Occipital lobe (tissue), 2 donors: ENCODE measurements around the gene OPN4. TPM values are rescaled to one million over a fixed set of nuclear protein-coding genes. Genes with fewer than 3 reads are reported as not detected.

ENCODE experiments used
- DNase-seq: peaks from one replicate; lab custom pipeline; 2025; lab: John Stamatoyannopoulos, UW
- total RNA-seq: library from RNA; depleted of rRNA; stranded (reverse); fragments of >200 nt; gene quantifications from one replicate; pipeline ENCODE4 v1.2.3, GENCODE V29; 2014

Gene OPN4
- total RNA-seq, 1 donor from 2014 or later: not detected

DNA sequence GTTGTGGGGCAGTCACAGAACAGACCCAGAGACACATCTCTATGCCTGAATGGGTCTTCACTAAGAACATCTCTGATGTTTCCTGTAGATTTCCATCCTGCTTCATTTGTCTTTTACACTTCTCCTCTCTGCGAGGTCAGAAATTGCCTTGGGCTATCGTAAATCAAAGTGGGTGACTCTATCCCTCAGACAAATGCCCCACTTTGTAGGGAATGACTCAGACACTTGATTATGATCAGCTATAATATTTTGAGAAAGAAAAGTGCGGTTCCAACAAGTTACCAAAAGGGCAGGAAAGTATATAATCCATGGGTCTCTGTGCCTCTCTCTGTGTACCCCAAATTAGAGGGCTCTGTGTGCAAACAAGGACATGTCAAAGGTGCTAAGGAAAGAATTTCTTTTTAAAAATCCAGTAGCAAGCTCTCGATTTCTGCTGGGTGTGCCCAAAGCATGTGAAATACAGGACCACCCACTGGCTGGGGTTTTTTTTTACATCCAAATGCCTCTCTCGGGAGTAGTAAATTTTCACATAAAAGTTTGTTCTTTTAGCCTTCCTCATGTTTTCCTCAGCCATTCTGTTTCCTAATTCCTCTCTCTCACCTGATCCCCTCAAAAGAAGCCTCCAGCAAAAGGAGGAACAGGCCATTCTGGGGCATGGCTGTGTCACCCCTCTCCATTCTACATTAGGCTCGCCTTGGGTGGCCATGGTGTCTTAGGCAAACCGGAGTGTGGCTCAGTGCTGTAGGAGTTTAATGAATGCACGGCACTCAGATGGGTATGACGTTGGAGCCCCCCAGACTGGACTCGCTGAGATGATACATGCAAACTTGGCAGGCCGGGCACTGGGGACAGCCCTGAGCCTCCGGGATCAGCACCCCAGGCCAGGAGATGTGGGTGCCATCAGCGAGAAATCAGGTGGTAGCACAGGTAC is 6.3 kb upstream of the OPN4 start:
- no peak for DNase-seq

GRCh38 chr10:86648704-86649427 is 5.5 kb upstream of the OPN4 start:
- DNase-seq: no peak

DNA sequence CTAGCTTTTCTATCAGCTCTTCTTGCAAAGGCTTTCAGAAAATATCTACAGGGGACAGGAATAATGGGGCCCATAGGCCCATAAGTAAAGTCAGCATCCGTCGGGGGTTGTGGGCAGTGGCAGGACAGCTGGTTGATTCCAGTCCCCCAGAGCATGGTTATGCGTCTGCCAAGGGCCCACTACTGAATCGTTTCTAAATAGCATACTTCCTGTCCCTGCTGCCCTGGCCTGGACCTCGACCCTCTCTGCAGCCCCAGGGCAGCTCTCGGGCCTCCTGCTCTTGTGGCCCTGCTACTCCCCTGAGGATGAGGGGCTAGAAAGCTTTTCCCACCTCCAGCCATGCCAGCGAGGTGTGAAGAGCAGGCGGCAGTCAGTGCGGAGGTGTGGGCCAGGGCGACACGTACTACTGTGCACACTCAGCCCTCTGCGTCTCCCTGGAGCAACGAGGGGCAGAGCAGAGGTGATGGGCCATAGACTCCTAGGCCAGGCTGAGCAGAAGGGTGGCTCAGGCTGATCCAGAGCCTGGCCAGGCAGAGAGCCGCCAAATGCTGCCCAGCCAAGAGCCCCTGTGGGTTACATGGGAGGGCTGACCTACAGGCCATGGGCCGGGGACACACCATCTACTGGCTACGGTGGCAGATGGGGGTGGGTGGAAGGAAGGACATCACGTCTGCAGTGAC is 4.7 kb upstream of the OPN4 start:
- no peak for DNase-seq

GRCh38 chr10:86650151-86650550 is 4.2 kb upstream of the OPN4 start:
- no peak for DNase-seq

DNA sequence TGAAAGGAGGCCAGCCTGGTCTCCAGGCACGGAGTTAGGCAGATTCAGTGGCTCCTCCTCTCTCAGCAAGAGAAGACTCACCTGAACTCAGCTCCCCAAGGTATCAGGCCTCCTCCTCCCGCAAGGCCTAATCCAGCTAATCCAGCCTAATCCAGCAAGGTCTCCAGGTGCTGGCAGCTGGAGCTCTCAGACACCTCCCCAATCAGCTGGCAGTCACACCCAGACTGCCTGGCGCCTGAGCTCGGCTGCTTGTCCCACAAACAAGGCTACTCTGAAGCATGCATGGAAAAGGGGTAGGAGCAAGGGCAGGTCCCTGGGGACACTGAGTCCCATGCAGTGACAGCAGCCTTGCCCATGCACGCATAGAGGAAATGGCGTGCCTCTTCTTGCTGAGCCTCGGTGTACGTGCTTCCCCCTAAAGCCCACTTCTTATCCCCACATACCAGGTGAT is 3.3 kb upstream of the OPN4 start:
- DNase-seq: no peak

DNA sequence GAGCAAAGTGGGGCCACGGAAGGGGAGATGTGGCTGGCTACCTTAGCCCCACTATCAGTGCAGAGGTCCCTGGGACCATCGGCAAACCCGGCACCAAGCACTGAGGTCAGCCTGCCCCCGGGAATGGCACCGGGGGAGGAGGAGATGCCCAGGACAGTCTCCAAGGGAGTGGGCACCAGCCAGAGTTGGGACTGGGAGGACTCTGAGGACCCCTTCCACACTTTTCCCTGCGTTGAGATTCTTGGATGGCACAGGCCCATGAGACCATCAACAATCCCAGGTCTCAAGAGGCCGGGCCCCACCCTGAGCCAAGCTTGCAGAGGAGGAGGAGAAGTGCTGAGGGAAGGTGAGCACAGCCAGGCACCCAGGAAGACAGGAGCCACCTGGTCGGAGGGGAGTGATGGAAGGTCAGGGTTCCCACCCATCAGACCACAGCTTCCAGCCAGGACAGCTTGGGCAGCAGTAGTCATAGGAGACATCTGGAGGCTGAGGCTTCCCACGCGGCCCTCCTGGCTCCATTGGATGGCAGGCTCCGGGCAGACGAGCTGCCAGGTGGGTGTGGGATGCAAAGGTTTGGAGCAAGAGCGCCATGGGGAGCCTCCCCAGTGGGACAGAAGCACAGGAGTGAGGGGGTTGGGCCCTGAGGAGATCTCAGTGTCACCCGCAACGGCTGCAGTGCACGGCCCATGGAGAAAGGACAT is 2.6 kb upstream of the OPN4 start:
- DNase-seq: no peak

DNA sequence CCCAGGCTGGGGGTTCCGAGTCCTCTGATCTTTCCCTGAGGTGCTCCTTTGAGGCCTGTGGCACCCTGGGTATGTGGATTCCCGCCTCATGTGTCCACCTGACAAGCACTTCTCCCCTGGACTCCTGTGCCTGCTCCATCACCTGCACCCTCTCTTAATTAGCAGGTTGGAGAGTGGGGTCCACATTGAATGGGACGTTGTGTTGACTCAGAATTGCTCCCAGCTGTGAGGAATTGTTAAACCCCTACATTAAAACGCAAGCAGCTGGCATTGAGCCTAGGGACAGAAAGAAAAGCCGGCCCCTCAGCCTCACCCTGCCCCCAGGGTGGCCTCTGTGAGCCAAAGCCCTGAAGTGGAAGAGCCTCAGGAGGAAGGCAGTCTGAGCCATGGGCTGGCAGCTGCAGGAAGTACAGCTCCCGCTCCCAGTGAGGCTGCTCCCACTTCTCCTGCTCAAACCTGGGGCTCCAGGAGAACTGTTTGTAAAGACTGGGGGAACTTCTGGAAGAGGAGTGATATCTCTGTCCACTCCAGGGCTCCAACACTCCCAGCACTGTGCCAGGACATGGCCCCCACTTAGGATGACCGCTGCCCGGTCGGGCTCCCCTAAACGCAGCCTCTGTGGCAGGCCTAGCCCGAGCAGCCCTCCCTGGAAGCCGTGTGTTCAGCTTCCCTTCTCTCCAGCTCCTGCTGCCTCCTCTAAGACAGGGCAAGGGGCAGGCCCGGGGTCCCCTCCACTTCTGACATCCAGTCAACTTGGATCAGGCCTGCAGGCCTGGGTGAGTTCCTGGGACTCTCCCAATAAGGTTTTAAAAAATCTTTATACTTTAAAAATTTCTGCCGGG is 1.8 kb upstream of the OPN4 start:
- no peak for DNase-seq

DNA sequence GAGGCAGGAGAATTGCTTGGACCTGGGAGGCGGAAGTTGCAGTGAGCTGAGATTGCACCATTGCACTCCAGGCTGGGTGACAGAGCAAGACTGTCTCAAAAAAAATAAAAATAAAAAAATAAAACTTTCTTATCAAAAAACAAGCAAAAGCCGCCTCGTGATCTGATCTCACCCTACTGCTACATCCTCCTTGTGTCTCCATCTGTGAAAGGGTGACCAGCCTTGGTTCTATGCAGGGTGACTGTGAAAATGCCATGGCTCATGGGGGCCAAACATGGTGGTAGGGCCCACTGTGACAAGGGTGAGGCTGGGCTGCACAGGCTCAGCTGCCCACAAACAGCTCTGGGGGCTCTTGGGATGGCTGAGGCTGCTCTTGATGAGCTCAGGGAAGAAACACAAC is 968 bp upstream of the OPN4 start:
- DNase-seq: no peak

DNA sequence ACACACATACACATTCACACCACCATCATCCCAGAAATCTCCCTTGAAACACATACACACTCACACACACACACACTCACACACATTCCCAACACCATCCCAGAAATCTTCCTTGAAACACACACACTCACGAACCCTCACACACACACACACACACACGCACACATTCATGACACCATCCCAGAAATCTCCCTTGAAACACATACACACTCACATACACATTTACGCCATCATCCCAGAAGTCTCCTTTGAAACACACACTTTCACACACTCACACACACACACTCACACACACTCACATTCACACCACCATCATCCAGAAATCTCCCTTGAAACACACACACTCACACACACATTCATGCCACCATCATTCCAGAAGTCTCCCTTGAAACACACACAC is 360 bp upstream of the OPN4 start:
- DNase-seq: no peak

GRCh38 chr10:86655173-86655540 is 810 bp downstream of the OPN4 start:
- DNase-seq: no peak

DNA sequence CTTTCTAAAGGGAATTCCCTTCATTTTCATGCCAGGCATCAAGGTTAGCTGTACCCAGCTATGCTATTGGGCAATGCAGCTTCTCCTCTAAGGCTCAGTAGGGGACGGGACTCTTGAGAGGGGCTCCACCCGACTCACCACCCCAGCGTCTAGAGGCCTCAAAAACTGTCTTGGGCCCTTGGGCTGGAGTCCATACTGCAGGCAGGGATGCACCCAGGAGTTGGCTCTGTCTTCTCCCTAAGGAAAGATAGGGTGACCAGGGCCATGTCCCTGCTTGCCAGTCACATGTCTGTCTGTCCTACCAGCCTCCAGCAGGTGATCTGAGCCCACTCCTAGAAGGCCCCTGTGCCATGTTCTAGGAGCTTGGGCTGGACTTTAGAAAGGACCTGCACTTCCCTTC is 1.2 kb downstream of the OPN4 start:
- no peak for DNase-seq

GRCh38 chr10:86657011-86657395 is 2.7 kb downstream of the OPN4 start:
- no peak for DNase-seq

DNA sequence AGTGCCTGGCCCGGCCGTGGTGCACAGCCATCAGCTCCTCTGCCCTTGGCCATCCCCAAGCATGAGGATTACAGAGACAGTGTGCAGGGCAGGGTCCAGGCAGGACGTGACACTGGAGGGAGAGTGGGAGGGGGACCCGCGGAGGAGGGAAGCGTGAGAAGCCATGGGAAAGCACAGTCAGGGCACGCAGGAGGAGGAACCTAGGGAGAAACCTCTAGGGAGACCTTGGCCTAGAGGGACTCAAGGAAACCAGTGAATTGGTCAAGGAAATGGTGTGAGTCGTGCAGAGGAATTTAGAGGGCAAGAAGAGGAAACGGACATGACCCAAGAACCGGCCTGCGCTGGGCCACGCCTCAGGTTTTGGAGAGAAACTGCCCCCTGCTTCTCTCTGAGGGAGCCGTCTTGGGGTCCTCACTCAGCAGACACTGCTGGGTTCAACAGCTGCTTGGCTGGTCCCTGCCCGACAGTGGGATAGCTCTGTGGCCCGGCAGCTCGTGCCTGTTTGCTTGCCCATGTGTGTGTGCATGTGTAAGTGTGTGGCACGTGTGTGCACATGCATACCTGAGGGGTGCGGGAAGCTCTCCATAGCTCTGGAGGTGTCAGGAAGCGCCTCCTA is 3.2 kb downstream of the OPN4 start:
- DNase-seq: no peak

DNA sequence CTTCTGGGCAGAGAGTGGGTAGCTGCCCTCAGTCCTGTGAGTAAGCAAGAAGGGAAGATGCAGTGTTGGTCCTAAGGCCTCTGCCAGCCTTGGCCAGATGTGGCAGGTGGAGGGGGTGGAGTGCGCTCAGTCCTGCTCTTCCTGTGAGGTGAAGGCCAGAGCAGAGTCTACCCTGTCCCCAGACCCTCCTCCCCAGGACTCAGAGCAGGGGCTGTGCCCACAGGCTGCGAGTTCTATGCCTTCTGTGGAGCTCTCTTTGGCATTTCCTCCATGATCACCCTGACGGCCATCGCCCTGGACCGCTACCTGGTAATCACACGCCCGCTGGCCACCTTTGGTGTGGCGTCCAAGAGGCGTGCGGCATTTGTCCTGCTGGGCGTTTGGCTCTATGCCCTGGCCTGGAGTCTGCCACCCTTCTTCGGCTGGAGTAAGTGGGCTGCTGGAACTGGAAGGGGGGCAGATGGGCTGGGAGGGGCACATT is 4.0 kb downstream of the OPN4 start:
- no peak for DNase-seq

GRCh38 chr10:86658751-86659150 is 4.4 kb downstream of the OPN4 start:
- DNase-seq: no peak

- no peak for DNase-seq
These were observed 4.9 kb downstream of the OPN4 start for GRCh38 chr10:86659161-86659691.

DNA sequence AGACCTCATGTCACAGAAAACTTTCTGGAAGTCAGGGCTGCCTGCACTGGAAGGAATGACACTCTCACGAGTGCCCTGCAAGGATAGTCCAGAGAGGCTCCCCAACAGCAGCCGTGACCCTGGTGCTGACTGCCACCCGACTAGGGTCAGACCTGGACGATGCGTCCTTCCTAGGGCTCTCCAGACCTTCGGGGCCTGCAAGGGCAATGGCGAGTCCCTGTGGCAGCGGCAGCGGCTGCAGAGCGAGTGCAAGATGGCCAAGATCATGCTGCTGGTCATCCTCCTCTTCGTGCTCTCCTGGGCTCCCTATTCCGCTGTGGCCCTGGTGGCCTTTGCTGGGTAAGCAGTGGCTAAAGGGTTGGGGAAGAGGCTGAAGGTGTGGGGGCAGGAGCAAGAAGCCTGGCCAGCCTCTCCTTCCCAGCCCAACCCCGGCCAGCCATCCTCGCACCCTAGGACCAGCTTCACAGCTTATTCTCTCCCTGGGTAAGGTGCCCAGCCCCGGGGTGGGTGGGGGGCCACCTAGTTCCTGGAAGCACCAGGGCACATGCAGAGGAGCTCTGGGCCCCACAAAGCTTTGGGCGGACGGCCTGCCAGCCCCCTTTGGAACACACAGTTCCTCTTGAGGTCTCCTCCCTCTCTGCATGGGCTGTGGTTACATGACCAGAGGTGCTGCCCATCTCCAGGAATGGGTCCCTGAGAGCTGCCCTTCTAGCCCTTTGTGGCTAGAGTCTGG is 5.5 kb downstream of the OPN4 start:
- DNase-seq: no peak

DNA sequence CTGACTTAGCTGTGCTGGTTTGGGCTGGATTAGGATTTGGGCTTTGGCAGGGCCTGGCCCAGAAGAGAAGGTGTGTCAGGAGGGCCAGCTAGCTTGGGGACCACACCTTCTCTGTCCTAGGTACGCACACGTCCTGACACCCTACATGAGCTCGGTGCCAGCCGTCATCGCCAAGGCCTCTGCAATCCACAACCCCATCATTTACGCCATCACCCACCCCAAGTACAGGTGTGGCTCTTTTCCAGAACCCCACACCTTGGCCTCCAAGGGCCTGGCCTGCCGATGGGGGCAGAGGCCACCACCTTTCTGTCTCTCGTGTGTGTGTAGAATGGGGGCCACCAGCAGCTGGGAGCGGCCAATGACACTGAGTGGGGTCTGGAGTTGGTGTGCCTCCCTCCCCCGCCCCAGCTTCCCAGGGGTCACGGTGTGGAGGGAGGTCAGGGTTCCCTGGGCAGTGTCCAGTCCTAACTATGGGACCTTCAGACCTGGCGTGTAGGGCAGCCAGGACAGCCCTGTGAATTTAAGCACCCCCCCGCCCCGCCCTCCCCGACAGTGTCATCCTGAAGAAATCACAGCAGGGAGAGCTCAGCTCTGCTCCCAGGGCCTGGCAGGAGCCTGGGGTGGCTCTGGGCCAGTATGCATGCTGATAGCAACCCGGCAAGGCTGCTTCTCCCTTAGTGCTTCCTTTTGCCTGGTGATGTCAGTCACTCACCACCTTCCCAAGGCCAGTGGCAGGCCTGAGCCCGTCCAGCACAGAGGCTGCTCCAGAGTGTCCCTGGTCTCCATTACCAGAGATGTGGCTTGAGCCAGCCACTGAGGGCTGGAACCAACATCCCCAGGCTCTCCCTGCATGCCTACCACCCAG is 7.0 kb downstream of the OPN4 start:
- DNase-seq: no peak
